ENCODE measurements around the gene NUP188.

DNA sequence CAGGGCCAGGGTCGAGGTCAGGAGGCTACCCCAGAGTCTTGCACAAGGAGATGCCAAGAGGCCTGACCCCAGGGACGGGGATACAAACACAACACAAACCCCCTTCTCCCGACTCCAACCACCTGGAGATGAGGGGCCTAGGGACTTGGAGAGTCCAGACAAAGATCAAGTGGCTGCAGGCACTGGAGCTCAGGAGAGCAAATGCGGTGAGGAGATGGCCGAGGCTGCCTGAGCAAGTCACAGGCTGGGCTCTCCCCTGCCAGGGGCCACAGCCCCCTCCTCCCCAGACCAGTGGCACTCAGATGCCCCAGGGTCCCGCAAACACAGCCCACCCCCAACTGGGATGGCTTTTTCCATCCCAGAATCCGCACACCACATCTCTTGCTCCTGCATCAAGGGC, 64.8 kb downstream of the NUP188 start:
- TF ChIP-seq EZH2 (IDR thresholded peaks at IDR 0.05; ENCODE audit: low read length) = no peak
- TF ChIP-seq CTCF (optimal IDR thresholded peaks at IDR 0.05 in 1 of 3, IDR thresholded peaks at IDR 0.05 in 1 of 3, conservative IDR thresholded peaks at IDR 0.05 in 1 of 3; ENCODE audit: extremely low read depth in 1 of 3, insufficient read depth in 2 of 3, low read length in 3 of 3) = no peak
